ENCODE results near the gene MAPK10.

DNA sequence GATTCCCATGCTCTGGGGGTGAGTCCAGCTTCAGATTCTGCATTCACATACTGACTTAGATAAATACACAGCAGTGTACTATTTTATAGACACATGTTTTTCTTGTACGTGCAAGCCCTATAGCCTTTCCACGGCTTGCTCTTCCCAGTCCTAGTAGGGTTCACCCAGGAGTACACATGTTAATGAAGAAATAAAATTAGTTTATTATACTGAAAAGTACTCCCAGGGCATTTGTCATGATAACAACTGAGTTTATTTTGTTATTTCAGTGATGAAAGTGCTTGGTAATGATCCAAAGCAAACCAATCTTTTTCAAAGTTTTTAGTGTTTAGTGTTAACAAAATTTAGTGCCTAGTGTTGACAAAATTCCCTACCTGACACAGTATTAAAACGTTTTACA is 21.3 kb downstream of the MAPK10 start:
- TF ChIP-seq, protein P1, sequence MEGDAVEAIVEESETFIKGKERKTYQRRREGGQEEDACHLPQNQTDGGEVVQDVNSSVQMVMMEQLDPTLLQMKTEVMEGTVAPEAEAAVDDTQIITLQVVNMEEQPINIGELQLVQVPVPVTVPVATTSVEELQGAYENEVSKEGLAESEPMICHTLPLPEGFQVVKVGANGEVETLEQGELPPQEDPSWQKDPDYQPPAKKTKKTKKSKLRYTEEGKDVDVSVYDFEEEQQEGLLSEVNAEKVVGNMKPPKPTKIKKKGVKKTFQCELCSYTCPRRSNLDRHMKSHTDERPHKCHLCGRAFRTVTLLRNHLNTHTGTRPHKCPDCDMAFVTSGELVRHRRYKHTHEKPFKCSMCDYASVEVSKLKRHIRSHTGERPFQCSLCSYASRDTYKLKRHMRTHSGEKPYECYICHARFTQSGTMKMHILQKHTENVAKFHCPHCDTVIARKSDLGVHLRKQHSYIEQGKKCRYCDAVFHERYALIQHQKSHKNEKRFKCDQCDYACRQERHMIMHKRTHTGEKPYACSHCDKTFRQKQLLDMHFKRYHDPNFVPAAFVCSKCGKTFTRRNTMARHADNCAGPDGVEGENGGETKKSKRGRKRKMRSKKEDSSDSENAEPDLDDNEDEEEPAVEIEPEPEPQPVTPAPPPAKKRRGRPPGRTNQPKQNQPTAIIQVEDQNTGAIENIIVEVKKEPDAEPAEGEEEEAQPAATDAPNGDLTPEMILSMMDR (IDR thresholded peaks at IDR 0.05 in 4 of 5, conservative IDR thresholded peaks at IDR 0.05 in 1 of 5) = no peak
- no peak for TF ChIP-seq POLR2A (IDR thresholded peaks at IDR 0.05)
